Activated CD8-positive, alpha-beta T cell treated with anti-CD3 and anti-CD28 coated beads for 36 hours (primary cell): ENCODE data around the gene STOML1. TPM values are rescaled to one million over a fixed set of nuclear protein-coding genes. Genes with fewer than 3 reads are reported as not detected.

ENCODE experiments used
- ATAC-seq: fragments of 200-7000 bp; cut with Tn5 transposase; one replicate; pipeline ENCODE4 v1.10.0; 2021; ENCODE audit warnings: mild to moderate bottlenecking, moderate library complexity
- CTCF ChIA-PET: fragments of 350-600 bp; sonication (Branson Sonifier 250); formaldehyde crosslinking; loops from one replicate; lab custom pipeline; 2021; ENCODE audit warnings: antibody characterized with exemption; lab: Charles Lee
- POLR2A ChIA-PET: fragments of 350-600 bp; sonication (Branson Sonifier 250); formaldehyde crosslinking; loops from one replicate; lab custom pipeline; 2021; ENCODE audit warnings: antibody characterized with exemption; lab: Charles Lee
- DNase-seq: peaks from one replicate; pipeline ENCODE4 v3.0.0-alpha.2; 2020
- H3K27ac Mint-ChIP-seq: one replicate; pipeline ENCODE4 v1.8.0; 2021; ENCODE audit warnings: mild to moderate bottlenecking, mixed read lengths
- H3K27me3 Mint-ChIP-seq: one replicate; pipeline ENCODE4 v1.8.0; 2021; ENCODE audit warnings: mixed read lengths
- H3K36me3 Mint-ChIP-seq: one replicate; pipeline ENCODE4 v1.8.0; 2021; ENCODE audit warnings: low read depth, mixed read lengths
- H3K4me1 Mint-ChIP-seq: one replicate; pipeline ENCODE4 v1.8.0; 2021; ENCODE audit warnings: low read depth, mixed read lengths
- H3K4me3 Mint-ChIP-seq: one replicate; pipeline ENCODE4 v1.8.0; 2021; ENCODE audit warnings: mild to moderate bottlenecking, moderate library complexity, mixed read lengths
- H3K9me3 Mint-ChIP-seq: one replicate; pipeline ENCODE4 v1.8.0; 2021; ENCODE audit warnings: mixed read lengths
- intact Hi-C: fragments of 100-400 bp; cut with micrococcal nuclease; formaldehyde crosslinking; loops from one replicate; pipeline ENCODE4 v1.10.0; 2022
- total RNA-seq, 2 experiments: library from RNA; stranded (reverse); gene quantifications; one replicate each; pipeline ENCODE4 v1.2.3, GENCODE V29; 2021
- TF ChIP-seq, protein P1 (sequence below): fragments of 200-600 bp; IDR thresholded peaks from one replicate; pipeline ENCODE4 v1.8.0; 2022; ENCODE audit warnings: antibody characterized with exemption, mild to moderate bottlenecking

Gene STOML1
- total RNA-seq, 2 experiments from 2014 or later, result 5.2 to 6.5 TPM

DNA sequence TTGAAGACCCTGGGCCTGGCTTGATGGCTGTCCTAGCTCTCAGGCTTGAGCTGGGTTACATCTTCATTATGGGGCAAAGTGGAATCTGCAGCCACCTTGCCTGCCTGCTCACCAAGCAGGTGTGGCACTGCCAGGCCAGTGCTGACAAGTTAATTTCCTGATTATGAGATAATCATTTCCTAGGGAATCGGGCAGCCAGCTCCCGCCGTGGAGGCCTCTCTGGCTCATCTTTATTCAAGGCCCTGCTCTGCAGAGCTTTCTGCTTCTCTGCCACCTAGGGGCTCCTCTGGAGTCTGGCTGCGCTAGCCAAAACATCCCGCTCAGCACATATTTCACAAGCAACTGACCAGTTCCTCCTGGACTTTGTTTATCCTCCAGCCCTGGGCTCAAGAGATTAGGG lies 55.9 kb downstream of the STOML1 start:
- Mint-ChIP-seq H3K27me3 (peaks cover 2% of the 10 kb centered on the region), H3K36me3 (no peaks in the 10 kb centered on the region), H3K4me3 (no peak overlapping the region), H3K27ac (no peak overlapping the region), H3K4me1 (no peaks in the 10 kb centered on the region), H3K9me3 (no peaks in the 10 kb centered on the region)
- intact Hi-C loops, result no loop called here
- DNase-seq (no peak), ATAC-seq (no peak)
- ChIA-PET CTCF (interaction anchor here (0.8 to 3.3 kb wide), 4 partner anchors 8 to 37 kb away, joined by 3 to 11 read pairs (median 4); no protein-coding TSS in a partner anchor), POLR2A (interaction anchor here (1.7 kb wide), 1 partner anchor 11 kb away, joined by 8 read pairs; no protein-coding TSS in a partner anchor)
- TF ChIP-seq, protein P1, sequence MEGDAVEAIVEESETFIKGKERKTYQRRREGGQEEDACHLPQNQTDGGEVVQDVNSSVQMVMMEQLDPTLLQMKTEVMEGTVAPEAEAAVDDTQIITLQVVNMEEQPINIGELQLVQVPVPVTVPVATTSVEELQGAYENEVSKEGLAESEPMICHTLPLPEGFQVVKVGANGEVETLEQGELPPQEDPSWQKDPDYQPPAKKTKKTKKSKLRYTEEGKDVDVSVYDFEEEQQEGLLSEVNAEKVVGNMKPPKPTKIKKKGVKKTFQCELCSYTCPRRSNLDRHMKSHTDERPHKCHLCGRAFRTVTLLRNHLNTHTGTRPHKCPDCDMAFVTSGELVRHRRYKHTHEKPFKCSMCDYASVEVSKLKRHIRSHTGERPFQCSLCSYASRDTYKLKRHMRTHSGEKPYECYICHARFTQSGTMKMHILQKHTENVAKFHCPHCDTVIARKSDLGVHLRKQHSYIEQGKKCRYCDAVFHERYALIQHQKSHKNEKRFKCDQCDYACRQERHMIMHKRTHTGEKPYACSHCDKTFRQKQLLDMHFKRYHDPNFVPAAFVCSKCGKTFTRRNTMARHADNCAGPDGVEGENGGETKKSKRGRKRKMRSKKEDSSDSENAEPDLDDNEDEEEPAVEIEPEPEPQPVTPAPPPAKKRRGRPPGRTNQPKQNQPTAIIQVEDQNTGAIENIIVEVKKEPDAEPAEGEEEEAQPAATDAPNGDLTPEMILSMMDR, result no peak

DNA sequence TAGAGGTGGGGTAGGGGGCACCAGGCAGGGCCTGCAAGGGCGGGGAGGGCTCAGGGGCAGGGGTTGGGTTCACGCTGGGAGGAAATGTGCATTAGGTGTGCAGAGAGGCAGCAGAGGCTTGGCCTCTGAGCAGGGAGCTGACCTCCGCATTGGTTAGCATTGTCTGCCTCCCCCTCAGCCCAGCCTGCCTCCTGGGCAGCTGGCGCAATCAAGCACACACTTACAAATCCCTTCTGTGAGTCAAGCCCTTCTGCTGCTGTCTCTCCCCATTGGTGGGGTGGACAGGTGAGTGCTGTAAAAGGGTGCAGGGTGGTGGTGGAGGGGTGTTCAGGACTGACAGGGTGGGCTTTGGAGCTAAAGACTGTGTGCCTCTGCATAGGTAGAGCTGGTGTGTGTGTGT lies 56.5 kb downstream of the STOML1 start:
- no peak overlapping the region for H3K27ac Mint-ChIP-seq
- POLR2A ChIA-PET, result interaction anchor here (1.7 kb wide), 1 partner anchor 11 kb away, joined by 8 read pairs; no protein-coding TSS in a partner anchor
- H3K9me3 Mint-ChIP-seq, result no peaks in the 10 kb centered on the region
- H3K4me1 Mint-ChIP-seq, result no peaks in the 10 kb centered on the region
- intact Hi-C loops, result no loop called here
- TF ChIP-seq, protein P1, result no peak
- peaks cover 2% of the 10 kb centered on the region for H3K27me3 Mint-ChIP-seq
- no peaks in the 10 kb centered on the region for H3K36me3 Mint-ChIP-seq
- ATAC-seq, result no peak
- DNase-seq, result no peak
- CTCF ChIA-PET, result interaction anchor here (0.8 to 3.3 kb wide), 4 partner anchors 8 to 37 kb away, joined by 3 to 11 read pairs (median 4); no protein-coding TSS in a partner anchor
- no peak overlapping the region for H3K4me3 Mint-ChIP-seq

- POLR2A ChIA-PET, result interaction anchor here (1.7 kb wide), 1 partner anchor 10 kb away, joined by 8 read pairs; no protein-coding TSS in a partner anchor
- intact Hi-C loops, result no loop called here
- no peak overlapping the region for H3K27ac Mint-ChIP-seq
- H3K4me1 Mint-ChIP-seq, result peaks cover 2% of the 10 kb centered on the region
- H3K4me3 Mint-ChIP-seq, result no peak overlapping the region
- CTCF ChIA-PET, result interaction anchor here (1.2 to 3.3 kb wide), 2 partner anchors 30 to 39 kb away, joined by 5 to 11 read pairs; no protein-coding TSS in a partner anchor
- H3K9me3 Mint-ChIP-seq, result no peaks in the 10 kb centered on the region
- no peaks in the 10 kb centered on the region for H3K36me3 Mint-ChIP-seq
- TF ChIP-seq, protein P1, result no peak
- ATAC-seq (no peak), DNase-seq (no peak)
- H3K27me3 Mint-ChIP-seq, result peaks cover 2% of the 10 kb centered on the region
Measured at GRCh38 chr15:73934281-73934680, 57.8 kb downstream of the STOML1 start.

- H3K4me1 Mint-ChIP-seq, result peaks cover 13% of the 10 kb centered on the region
- ATAC-seq, result no peak
- peaks cover 2% of the 10 kb centered on the region for H3K27me3 Mint-ChIP-seq
- no peak overlapping the region for H3K27ac Mint-ChIP-seq
- no peak overlapping the region for H3K4me3 Mint-ChIP-seq
- H3K9me3 Mint-ChIP-seq, result no peaks in the 10 kb centered on the region
- ChIA-PET POLR2A (no interaction called here), CTCF (interaction anchor here (0.8 to 1.4 kb wide), 3 partner anchors 19 to 58 kb away, joined by 3 to 4 read pairs (median 3); no protein-coding TSS in a partner anchor)
- TF ChIP-seq, protein P1, result no peak
- H3K36me3 Mint-ChIP-seq, result no peaks in the 10 kb centered on the region
- intact Hi-C loops, result no loop called here
- no peak for DNase-seq
Measured at GRCh38 chr15:73932381-73933191, 59.5 kb downstream of the STOML1 start.

DNA sequence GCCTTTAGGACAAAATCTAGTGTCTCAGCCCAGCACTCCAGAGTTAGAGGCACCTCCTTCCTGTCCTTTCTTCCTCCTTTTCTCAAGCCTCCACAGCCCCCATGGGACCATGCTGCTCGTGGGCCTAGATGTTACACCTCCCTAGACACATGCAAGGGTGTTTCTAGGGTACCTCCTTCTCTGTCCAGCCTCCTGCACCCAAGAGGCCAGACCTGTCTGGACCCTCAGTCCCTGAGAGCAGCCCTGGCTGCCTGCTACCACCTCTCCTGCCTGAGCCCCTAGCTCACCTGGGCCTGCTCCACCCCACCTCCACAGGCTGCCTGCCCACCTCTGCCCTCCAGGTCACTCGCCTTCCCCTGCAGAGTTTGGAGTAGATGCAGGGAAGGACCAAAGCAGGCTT lies 60.7 kb downstream of the STOML1 start:
- DNase-seq (no peak), ATAC-seq (no peak)
- ChIA-PET POLR2A (no interaction called here), CTCF (interaction anchor here (0.8 to 1.5 kb wide), 2 partner anchors 19 to 22 kb away, joined by 3 to 5 read pairs; no protein-coding TSS in a partner anchor)
- intact Hi-C loops, result no loop called here
- Mint-ChIP-seq H3K9me3 (no peaks in the 10 kb centered on the region), H3K27ac (no peak overlapping the region), H3K4me1 (peaks cover 13% of the 10 kb centered on the region), H3K36me3 (no peaks in the 10 kb centered on the region), H3K4me3 (no peak overlapping the region), H3K27me3 (peaks cover 2% of the 10 kb centered on the region)
- TF ChIP-seq, protein P1, result no peak
